NCI-H1436 (cell line): ENCODE results near the gene DNTT.
"Not testable (repeated sequence)": the region's sequence is repeated elsewhere in the genome, so short reads cannot be mapped to it uniquely, and the experiment has no call there.

Experiments
- DNase-seq: peaks from one replicate; lab custom pipeline; 2025; lab: John Stamatoyannopoulos, UW

DNTT gene

DNA sequence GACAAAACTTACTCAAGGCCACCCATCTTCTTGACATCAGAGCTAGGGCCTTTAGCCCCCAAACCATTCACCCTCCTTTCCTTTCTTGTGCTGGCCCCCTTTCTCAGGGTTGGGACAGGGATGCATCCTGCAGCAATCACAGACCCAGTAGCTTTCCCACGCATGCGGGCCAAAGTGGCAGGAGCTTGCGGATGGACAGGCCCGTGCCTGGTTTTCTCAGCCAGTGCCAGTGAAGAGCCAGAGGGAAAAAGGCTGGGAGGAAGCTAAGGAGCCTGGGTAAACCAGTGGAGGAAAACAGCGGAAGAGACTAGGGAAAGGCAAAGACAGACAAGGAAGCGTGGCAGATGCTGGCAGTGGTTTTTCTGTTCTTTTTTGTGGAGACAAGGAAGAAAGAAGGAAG lies 27.8 kb upstream of the DNTT start:
- no peak for DNase-seq

DNA sequence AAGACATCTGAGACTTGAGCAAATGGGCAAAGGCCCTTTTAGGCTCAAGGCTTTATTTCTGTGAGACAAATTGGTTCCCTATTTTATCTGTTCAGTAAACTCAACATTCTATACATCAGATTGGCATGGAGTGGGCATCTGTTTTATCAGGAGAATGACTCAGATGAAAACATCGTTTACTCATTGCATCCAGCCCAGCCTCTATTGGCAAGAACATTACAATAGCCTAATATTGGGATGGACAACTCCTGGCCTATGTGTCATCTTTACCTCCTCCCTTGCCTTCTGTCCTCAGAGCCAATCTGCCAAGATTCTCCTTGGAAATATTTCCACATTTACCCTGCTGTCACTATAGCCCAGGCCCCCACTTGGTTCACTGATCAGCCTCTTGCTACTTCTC lies 27.4 kb upstream of the DNTT start:
- DNase-seq = no peak

GRCh38 chr10:96279191-96279641 lies 25.0 kb upstream of the DNTT start:
- no peak for DNase-seq

- DNase-seq = no peak
These were observed 23.4 kb upstream of the DNTT start for GRCh38 chr10:96280859-96281258.

- DNase-seq = no peak
These were observed 22.7 kb upstream of the DNTT start for GRCh38 chr10:96281444-96282029.

- DNase-seq = no peak
These were observed 20.9 kb upstream of the DNTT start for GRCh38 chr10:96283351-96283750.

GRCh38 chr10:96283756-96284155 lies 20.5 kb upstream of the DNTT start:
- no peak for DNase-seq

- no peak for DNase-seq
These were observed 18.9 kb upstream of the DNTT start for GRCh38 chr10:96285331-96285752.

GRCh38 chr10:96287392-96288105 lies 16.7 kb upstream of the DNTT start:
- no peak for DNase-seq

- DNase-seq = no peak
These were observed 16.0 kb upstream of the DNTT start for GRCh38 chr10:96288151-96288621.

DNA sequence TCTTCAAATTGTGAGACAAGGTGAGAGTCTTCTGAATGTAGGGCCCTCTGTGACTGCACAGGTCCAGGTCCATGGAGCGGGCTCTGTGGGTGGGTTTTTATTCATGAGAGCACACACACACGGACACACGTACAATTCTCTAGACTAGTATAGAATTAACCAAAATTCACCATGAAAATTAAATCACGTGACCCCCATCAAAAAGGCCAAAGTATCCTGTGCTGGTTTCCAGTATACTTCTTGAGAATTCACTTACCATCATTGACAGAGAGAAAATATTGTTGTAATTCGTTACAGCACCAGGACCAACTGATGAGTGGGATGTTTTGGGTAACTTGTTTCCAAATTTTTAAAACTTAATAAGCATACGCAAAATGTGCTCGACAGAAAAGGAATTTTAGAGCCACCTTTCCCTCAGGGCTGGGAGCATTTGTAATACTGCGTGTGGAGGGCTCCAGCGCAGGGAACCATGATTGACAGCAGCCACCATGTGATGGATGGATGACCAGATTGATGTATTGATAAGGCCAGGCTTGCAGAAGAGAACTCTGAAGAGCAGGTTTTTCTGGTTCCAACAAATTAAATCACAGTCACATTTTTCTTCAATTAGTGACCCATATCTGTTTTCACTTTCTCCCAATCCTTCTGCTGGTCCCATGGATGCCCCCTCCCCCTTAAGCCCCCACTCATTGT lies 14.9 kb upstream of the DNTT start:
- DNase-seq = no peak

GRCh38 chr10:96290368-96291133 lies 13.7 kb upstream of the DNTT start:
- no peak for DNase-seq

- DNase-seq = peak; percentile 15
These were observed 11.0 kb upstream of the DNTT start for GRCh38 chr10:96292971-96293920.

DNA sequence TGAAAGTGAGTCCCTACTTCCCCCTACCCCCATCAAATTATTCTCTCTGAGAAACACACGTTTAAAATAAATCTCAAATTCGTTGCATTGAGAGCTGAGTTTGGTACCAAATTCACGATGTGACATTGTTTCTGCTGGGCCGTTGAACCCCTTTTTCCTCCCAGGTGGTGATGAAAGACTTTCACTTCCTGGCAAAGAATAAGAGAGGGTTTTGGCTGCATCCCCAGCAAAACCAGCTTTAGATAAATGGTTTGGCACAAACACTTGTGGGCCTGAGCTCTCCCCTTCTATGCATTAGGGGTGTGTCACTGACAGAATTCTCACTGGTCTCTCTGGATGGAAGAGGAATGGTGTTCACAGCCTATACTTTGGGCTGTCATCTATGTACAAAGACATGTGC lies 8.8 kb upstream of the DNTT start:
- no peak for DNase-seq

GRCh38 chr10:96297486-96297885 lies 6.7 kb upstream of the DNTT start:
- DNase-seq = no peak

DNA sequence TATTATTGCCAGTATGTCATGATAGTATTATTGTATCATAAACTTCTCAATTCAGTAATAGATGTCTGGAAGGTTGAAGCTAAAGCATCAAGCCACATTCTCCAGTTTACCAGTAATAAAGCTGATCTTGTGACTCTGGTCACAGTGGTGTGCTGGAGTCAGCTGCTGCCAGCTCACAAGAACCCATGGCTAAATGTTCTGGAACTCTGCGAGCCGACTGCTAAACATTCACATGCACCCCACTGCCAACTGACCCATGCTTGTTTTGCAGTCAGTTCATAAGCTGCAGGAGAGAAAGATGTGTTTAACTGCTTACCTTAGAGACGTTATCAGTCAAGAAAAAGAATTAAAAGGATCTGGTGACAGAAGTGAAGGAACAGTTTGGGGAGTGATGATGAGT lies 5.9 kb upstream of the DNTT start:
- DNase-seq = no peak

DNA sequence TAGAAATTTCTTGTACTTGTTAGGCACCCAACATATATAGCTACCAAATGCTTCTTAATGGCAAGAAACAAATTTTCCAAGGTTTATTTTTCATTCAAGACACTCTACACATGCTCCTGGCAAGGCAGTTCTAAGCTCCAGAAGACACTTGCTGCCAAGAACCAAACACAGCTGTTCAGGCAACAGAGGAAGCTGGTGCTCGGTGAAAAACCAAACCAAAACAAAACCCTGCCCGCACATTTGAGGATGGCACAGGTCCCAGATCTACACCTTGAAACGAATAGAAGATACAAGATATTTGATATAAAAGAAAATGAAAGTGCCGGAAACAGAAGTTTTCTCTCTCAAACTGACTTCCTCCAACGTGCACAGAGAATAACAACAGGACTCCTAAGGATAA lies 4.9 kb upstream of the DNTT start:
- DNase-seq = no peak

DNA sequence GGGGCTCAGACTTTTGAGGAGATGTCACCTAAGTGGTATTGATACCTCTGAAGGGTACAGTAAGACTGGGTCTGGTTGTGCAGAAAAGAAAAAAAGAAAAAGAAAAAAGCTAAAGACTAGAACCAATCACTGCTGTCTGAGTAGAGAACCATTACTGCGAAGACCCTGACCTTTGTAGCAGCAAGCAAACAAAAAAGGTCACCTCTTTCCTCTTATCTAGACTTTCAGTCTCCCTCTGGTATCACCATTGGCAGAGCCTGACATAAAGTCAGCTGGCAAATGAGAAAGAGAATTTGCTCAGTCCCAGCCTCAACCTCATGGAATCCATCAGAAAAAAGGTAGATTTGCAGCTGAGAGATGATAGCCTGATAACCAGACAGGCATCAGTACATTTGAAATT lies 2.6 kb upstream of the DNTT start:
- DNase-seq = no peak

DNA sequence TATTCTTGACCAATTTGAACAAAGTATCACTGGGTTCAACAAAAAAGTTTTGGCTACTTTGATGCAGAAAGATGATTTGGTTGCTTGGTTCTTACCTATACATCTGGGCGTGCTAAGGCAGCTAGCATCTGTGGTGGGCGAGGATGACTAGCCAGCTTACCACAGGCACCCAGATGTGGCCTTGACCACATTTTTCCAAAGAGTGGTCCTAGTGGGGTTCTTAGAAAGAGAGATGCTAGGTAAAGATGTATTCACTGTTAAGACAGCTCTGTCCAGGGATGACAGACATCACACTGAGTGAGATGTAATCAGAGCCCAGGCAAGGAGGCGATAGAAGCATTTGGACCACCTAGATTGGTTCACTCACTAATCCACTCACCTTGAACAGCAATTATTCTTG lies 785 bp downstream of the DNTT start:
- no peak for DNase-seq

- no peak for DNase-seq
These were observed 2.3 kb downstream of the DNTT start for GRCh38 chr10:96306516-96306915.

GRCh38 chr10:96308854-96309253 lies 4.6 kb downstream of the DNTT start:
- not testable (repeated sequence) for DNase-seq
